Uterus (tissue), 4 donors: ENCODE results near the gene OSBPL2. TPM values are rescaled to one million over a fixed set of nuclear protein-coding genes. Genes with fewer than 3 reads are reported as not detected.

Experiments used
- DNase-seq, 2 donors: peaks; one replicate each; pipeline ENCODE4 v3.0.0-alpha.2; 2019 to 2020
- H3K27ac ChIP-seq, 2 donors: fragments of 200-600 bp; sonication (generic); 1 replicate in 1 of 2; 2 replicates in 1 of 2; pipeline ENCODE4 v1.5.1; 2016 to 2018
- H3K27me3 ChIP-seq, 2 donors: fragments of 200-600 bp; sonication (generic); one replicate each; pipeline ENCODE4 v1.5.1; 2018 to 2019; ENCODE audit warnings: control low read depth in 1 of 2
- H3K36me3 ChIP-seq, 2 donors: fragments of 200-600 bp; sonication (generic); one replicate each; pipeline ENCODE4 v1.5.1; 2019; ENCODE audit warnings: control low read depth in 1 of 2
- H3K4me1 ChIP-seq, 2 donors: fragments of 200-600 bp; sonication (generic); one replicate each; pipeline ENCODE4 v1.5.1; 2018 to 2019; ENCODE audit warnings: control low read depth in 1 of 2
- H3K4me3 ChIP-seq, 2 donors: fragments of 200-600 bp; sonication (generic); 1 replicate in 1 of 2; 2 replicates in 1 of 2; pipeline ENCODE4 v1.5.1; 2018 to 2019; ENCODE audit warnings: mild to moderate bottlenecking in 1 of 2
- H3K9me3 ChIP-seq, 2 donors: fragments of 200-600 bp; sonication (generic); one replicate each; pipeline ENCODE4 v1.5.1; 2019; ENCODE audit warnings: control low read depth in 1 of 2
- POLR2A ChIP-seq, 2 donors: fragments of 450-650 bp; IDR thresholded peaks; one replicate each; pipeline ENCODE4 v1.6.1; 2016; ENCODE audit warnings: antibody characterized with exemption in 2 of 2, mild to moderate bottlenecking in 1 of 2, moderate library complexity in 1 of 2
- intact Hi-C: fragments of 100-400 bp; cut with DNase I; formaldehyde crosslinking; loops from one replicate; pipeline ENCODE4 v1.15.1; 2023; ENCODE audit warnings: low total_unique reads
- total RNA-seq, 4 donors: library from RNA; depleted of rRNA in 3 of 4; stranded (reverse); fragments of >200 nt in 3 of 4; gene quantifications; one replicate each; pipeline versions ENCODE4 v1.1.0 to v1.2.4, GENCODE V29; 2014 to 2023
- TF ChIP-seq, protein P1 (sequence below), 4 experiments: fragments of 200-600 bp in 2 of 4; fragments of 450-650 bp in 2 of 4; sonication (generic) in 2 of 4; IDR thresholded peaks; one replicate each; pipeline ENCODE4 v1.5.1; 2016 to 2019; ENCODE audit warnings: antibody characterized with exemption in 4 of 4, mild to moderate bottlenecking in 2 of 4, moderate library complexity in 1 of 4
- donor health status: DM: yes; HTN: yes; CAD: no.

OSBPL2 gene
- total RNA-seq, 4 donors from 2014 or later = 12.3 to 55.9 (median 33.4) TPM

DNA sequence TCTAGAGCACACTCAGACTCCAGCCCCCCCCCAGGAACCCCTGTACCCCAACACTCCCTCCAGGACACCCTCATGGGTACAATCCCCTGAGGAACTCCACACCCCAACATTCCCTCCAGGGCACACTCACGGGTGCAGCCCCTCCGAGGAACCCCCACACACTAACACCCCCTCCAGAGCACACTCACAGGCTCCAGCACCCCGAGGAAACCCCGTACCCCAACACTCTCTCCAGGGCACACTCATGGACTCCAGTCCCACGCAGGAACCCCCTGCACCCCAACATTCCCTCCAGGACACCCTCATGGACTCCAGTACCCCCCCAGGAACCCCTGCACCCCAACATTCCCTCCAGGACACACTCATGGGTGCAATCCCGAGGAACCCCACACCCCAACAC is 97.2 kb downstream of the OSBPL2 start:
- no peak for TF ChIP-seq POLR2A (IDR thresholded peaks at IDR 0.05)
- TF ChIP-seq, protein P1, sequence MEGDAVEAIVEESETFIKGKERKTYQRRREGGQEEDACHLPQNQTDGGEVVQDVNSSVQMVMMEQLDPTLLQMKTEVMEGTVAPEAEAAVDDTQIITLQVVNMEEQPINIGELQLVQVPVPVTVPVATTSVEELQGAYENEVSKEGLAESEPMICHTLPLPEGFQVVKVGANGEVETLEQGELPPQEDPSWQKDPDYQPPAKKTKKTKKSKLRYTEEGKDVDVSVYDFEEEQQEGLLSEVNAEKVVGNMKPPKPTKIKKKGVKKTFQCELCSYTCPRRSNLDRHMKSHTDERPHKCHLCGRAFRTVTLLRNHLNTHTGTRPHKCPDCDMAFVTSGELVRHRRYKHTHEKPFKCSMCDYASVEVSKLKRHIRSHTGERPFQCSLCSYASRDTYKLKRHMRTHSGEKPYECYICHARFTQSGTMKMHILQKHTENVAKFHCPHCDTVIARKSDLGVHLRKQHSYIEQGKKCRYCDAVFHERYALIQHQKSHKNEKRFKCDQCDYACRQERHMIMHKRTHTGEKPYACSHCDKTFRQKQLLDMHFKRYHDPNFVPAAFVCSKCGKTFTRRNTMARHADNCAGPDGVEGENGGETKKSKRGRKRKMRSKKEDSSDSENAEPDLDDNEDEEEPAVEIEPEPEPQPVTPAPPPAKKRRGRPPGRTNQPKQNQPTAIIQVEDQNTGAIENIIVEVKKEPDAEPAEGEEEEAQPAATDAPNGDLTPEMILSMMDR (IDR thresholded peaks at IDR 0.05) = no peak
- Histone ChIP-seq H3K27ac (no peak overlapping the region), H3K9me3 (no peaks in the 10 kb centered on the region), H3K4me1 (no peaks in the 10 kb centered on the region), H3K4me3 (no peak overlapping the region), H3K27me3 (no peaks in the 10 kb centered on the region), H3K36me3 (no peaks in the 10 kb centered on the region)
- intact Hi-C loops = no loop called here
- no peak for DNase-seq

DNA sequence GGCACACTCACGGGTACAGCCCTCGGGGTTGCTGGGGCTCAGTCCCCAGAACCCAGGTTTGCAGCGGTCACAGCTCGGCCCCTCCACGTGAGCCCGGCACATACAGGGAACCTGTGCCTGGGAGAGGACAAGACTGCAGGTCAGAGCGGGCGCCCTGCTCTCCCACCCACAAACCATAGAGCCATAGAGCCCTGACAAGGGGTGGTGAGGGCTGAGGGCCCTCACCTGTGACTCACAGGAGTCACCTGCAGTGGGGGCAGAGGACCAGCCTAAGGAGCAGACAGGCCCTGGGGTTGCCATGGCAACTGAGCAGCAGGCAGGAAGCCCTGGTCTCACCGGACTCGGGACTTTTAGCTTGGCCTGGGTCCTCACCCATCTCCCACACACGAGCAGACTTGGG is 98.0 kb downstream of the OSBPL2 start:
- intact Hi-C loops = no loop called here
- TF ChIP-seq, protein P1 (IDR thresholded peaks at IDR 0.05) = no peak
- no peak for TF ChIP-seq POLR2A (IDR thresholded peaks at IDR 0.05)
- no peaks in the 10 kb centered on the region for H3K36me3 ChIP-seq
- H3K4me3 ChIP-seq = no peak overlapping the region
- H3K27me3 ChIP-seq = no peaks in the 10 kb centered on the region
- H3K9me3 ChIP-seq = no peaks in the 10 kb centered on the region
- no peak overlapping the region for H3K27ac ChIP-seq
- no peak for DNase-seq
- H3K4me1 ChIP-seq = no peaks in the 10 kb centered on the region

- intact Hi-C loops = no loop called here
- H3K4me1 ChIP-seq = no peaks in the 10 kb centered on the region
- no peaks in the 10 kb centered on the region for H3K9me3 ChIP-seq
- H3K36me3 ChIP-seq = no peaks in the 10 kb centered on the region
- H3K27ac ChIP-seq = no peak overlapping the region
- no peaks in the 10 kb centered on the region for H3K27me3 ChIP-seq
- no peak for TF ChIP-seq POLR2A (IDR thresholded peaks at IDR 0.05)
- TF ChIP-seq, protein P1 (IDR thresholded peaks at IDR 0.05) = no peak
- no peak overlapping the region for H3K4me3 ChIP-seq
- DNase-seq = no peak
Measured at GRCh38 chr20:62336775-62337557, 98.6 kb downstream of the OSBPL2 start.

DNA sequence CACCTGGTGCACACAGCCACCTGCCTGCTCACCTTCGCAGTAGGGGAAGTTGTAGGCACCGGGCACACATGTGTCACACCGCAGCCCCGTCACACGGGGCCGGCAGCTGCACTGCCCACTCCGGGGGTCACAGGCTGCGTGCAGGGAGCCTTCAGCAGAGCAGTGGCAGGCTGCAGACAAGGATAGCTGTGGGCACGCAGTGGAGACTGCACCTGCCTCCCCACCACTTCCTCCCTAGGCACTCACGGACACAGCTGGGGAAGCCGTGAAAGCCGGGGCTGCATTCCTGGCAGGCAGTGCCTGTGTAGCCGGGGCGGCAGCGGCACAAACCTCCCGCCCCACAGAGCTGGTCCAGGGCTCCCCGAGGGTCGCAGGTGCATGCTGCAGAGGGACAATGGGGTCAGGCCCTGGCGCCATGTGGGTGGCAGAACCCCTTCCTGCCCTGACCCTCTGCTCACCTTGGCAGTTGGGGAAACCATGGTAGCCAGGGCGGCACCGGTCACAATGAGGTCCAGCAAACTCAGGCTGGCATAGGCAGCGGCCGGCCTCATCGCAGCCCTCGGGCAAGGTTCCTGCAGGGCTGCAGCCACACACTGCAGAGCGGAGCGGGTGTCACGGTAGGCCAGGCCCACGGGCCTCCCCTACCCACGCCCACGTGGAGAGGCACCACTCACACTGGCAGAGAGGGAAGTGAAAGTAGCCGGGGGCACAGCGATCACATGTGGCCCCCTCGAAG is 99.4 kb downstream of the OSBPL2 start:
- H3K36me3 ChIP-seq = no peaks in the 10 kb centered on the region
- H3K4me3 ChIP-seq = no peak overlapping the region
- intact Hi-C loops = no loop called here
- H3K27ac ChIP-seq = no peak overlapping the region
- H3K9me3 ChIP-seq = no peaks in the 10 kb centered on the region
- no peak for DNase-seq
- no peaks in the 10 kb centered on the region for H3K27me3 ChIP-seq
- TF ChIP-seq, protein P1 (IDR thresholded peaks at IDR 0.05) = no peak
- no peak for TF ChIP-seq POLR2A (IDR thresholded peaks at IDR 0.05)
- H3K4me1 ChIP-seq = no peaks in the 10 kb centered on the region

DNA sequence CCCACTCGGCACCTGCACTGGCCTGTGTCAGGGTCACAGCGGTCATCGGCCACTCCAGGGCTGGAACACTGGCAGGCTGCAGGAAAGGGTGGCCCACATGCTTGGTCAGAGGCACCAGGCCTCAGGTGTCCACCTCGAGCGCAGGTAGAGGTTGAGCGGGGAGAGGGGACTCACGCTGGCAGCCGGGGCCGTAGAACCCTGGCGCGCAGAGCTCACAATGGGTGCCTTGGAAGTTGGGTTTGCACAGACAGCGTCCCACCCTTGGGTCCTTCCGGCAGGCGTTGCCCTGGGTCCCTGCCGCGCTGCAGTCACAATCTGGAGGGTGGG is 99.9 kb downstream of the OSBPL2 start:
- no peak overlapping the region for H3K4me3 ChIP-seq
- TF ChIP-seq, protein P1 (IDR thresholded peaks at IDR 0.05) = no peak
- no peak for TF ChIP-seq POLR2A (IDR thresholded peaks at IDR 0.05)
- intact Hi-C loops = no loop called here
- DNase-seq = no peak
- no peak overlapping the region for H3K27ac ChIP-seq
- H3K9me3 ChIP-seq = no peaks in the 10 kb centered on the region
- H3K4me1 ChIP-seq = no peaks in the 10 kb centered on the region
- H3K27me3 ChIP-seq = no peaks in the 10 kb centered on the region
- no peaks in the 10 kb centered on the region for H3K36me3 ChIP-seq
